CD14-positive monocyte (primary cell): Measurements from ENCODE around the gene TRAPPC2. TPM values are rescaled to one million over a fixed set of nuclear protein-coding genes. Genes with fewer than 3 reads are reported as not detected.

Source experiments
- DNase-seq, 3 donors: peaks; one replicate each; pipeline ENCODE4 v3.0.0-alpha.2; 2011 to 2022
- H2AFZ ChIP-seq: 2 replicates; pipeline ENCODE4 v1.6.0; 2012; ENCODE audit warnings: mild to moderate bottlenecking, low read depth, low read length, inconsistent platforms; ENCODE audit not compliant: insufficient read depth, poor library complexity, severe bottlenecking
- H3K27ac ChIP-seq, 2 donors: 1 replicate in 1 of 2; 2 replicates in 1 of 2; pipeline ENCODE4 v1.5.1; 2012 to 2013; ENCODE audit warnings: low read length in 2 of 2, control low read depth in 1 of 2, inconsistent platforms in 1 of 2, low read depth in 1 of 2, mild to moderate bottlenecking in 1 of 2
- H3K27me3 ChIP-seq, 2 donors: one replicate each; pipeline versions ENCODE4 v1.6.0 to v1.6.1; 2011 to 2013; ENCODE audit warnings: low read length in 2 of 2; ENCODE audit not compliant: control insufficient read depth in 2 of 2, insufficient read depth in 2 of 2
- H3K36me3 ChIP-seq, 2 donors: replicated peaks in 1 of 2; 1 replicate in 1 of 2; 2 replicates in 1 of 2; pipeline versions ENCODE4 v1.5.1 to v1.6.1; 2012 to 2013; ENCODE audit warnings: low read length in 2 of 2, control low read depth in 1 of 2, inconsistent platforms in 1 of 2, mild to moderate bottlenecking in 1 of 2; ENCODE audit not compliant: insufficient read depth in 2 of 2, control insufficient read depth in 1 of 2
- H3K4me1 ChIP-seq, 2 donors: 1 replicate in 1 of 2; 2 replicates in 1 of 2; pipeline versions ENCODE4 v1.5.1 to v1.6.1; 2012 to 2013; ENCODE audit warnings: low read length in 2 of 2, control low read depth in 1 of 2, inconsistent platforms in 1 of 2, mild to moderate bottlenecking in 1 of 2, moderate library complexity in 1 of 2; ENCODE audit not compliant: insufficient read depth in 2 of 2, control insufficient read depth in 1 of 2
- H3K4me2 ChIP-seq: replicated peaks from 2 replicates; pipeline ENCODE3; 2012; ENCODE audit warnings: low read length, moderate library complexity, mild to moderate bottlenecking; ENCODE audit not compliant: poor library complexity, severe bottlenecking; ENCODE audit errors: extremely low read depth
- H3K4me3 ChIP-seq, 3 experiments: fragments of 200-600 bp in 1 of 3; sonication (generic) in 1 of 3; replicated peaks in 1 of 3; 1 replicate in 2 of 3; 2 replicates in 1 of 3; pipeline ENCODE4 v1.5.1; 2011 to 2013; ENCODE audit warnings: low read length in 3 of 3, mild to moderate bottlenecking in 3 of 3, control low read depth in 2 of 3, low read depth in 2 of 3, inconsistent platforms in 1 of 3, moderate library complexity in 1 of 3
- H3K79me2 ChIP-seq: 2 replicates; pipeline ENCODE4 v1.6.0; 2012; ENCODE audit warnings: mild to moderate bottlenecking, control low read depth, inconsistent platforms, low read length, moderate library complexity; ENCODE audit not compliant: insufficient read depth
- H3K9ac ChIP-seq: 2 replicates; pipeline ENCODE4 v1.6.0; 2017; ENCODE audit warnings: low read length, mild to moderate bottlenecking; ENCODE audit not compliant: insufficient read depth, poor library complexity, severe bottlenecking
- H3K9me3 ChIP-seq, 2 donors: replicated peaks in 1 of 2; 1 replicate in 1 of 2; 2 replicates in 1 of 2; pipeline versions ENCODE4 v1.5.1 to v1.6.1; 2012 to 2013; ENCODE audit warnings: low read length in 2 of 2, control low read depth in 1 of 2; ENCODE audit not compliant: control insufficient read depth in 1 of 2, insufficient read depth in 1 of 2
- H4K20me1 ChIP-seq: 2 replicates; pipeline ENCODE4 v1.6.0; 2012; ENCODE audit warnings: mild to moderate bottlenecking, low read length, control low read depth, moderate library complexity; ENCODE audit not compliant: insufficient read depth
- H3K27ac Mint-ChIP-seq, 7 donors: one replicate each; pipeline ENCODE4 v1.8.0; 2020; ENCODE audit warnings: mild to moderate bottlenecking in 7 of 7, mixed read lengths in 7 of 7, moderate library complexity in 6 of 7, inconsistent platforms in 2 of 7
- H3K27me3 Mint-ChIP-seq, 3 donors: one replicate each; pipeline ENCODE4 v1.8.0; 2021 to 2022; ENCODE audit warnings: low read depth in 3 of 3, mild to moderate bottlenecking in 3 of 3, mixed read lengths in 3 of 3, moderate library complexity in 3 of 3, inconsistent platforms in 1 of 3
- H3K36me3 Mint-ChIP-seq, 2 donors: one replicate each; pipeline ENCODE4 v1.8.0; 2020; ENCODE audit warnings: mixed read lengths in 2 of 2, inconsistent platforms in 1 of 2, mild to moderate bottlenecking in 1 of 2
- H3K4me1 Mint-ChIP-seq: one replicate; pipeline ENCODE4 v1.8.0; 2020; ENCODE audit warnings: mild to moderate bottlenecking, mixed read lengths
- H3K4me3 Mint-ChIP-seq, 2 donors: one replicate each; pipeline ENCODE4 v1.8.0; 2020; ENCODE audit warnings: mild to moderate bottlenecking in 2 of 2, mixed read lengths in 2 of 2, moderate library complexity in 1 of 2
- H3K9me3 Mint-ChIP-seq, 7 donors: one replicate each; pipeline ENCODE4 v1.8.0; 2020 to 2022; ENCODE audit warnings: mixed read lengths in 7 of 7, mild to moderate bottlenecking in 6 of 7, moderate library complexity in 6 of 7, inconsistent platforms in 2 of 7
- WGBS: methylation state at CpG from one replicate; pipeline ENCODE4 v1.1.5; 2013; ENCODE audit warnings: missing lambda C conversion rate; ENCODE audit not compliant: insufficient coverage; 5-methylcytosine and 5-hydroxymethylcytosine counted together
- intact Hi-C, 2 donors: fragments of 100-400 bp; cut with micrococcal nuclease; formaldehyde crosslinking; loops; one replicate each; pipeline versions ENCODE4 v1.15.0 to v1.15.1; 2023
- polyA plus RNA-seq, 3 donors: library from polyadenylated mRNA; depleted of rRNA in 1 of 3; unstranded in 2 of 3; stranded (reverse) in 1 of 3; fragments of 300-500 nt in 2 of 3; fragments of >200 nt in 1 of 3; fragmentation: Illumina TruSeq in 2 of 3; gene quantifications; 1 replicate in 2 of 3; 2 replicates in 1 of 3; pipeline ENCODE4 v1.2.3, GENCODE V29; 2012 to 2021
- TF ChIP-seq, protein P1 (sequence below): fragments of 200-600 bp; IDR thresholded peaks from one replicate; pipeline ENCODE4 v1.8.0; 2022; ENCODE audit warnings: antibody characterized with exemption, mild to moderate bottlenecking

Gene TRAPPC2
- polyA plus RNA-seq, 3 donors: 10.6 to 18.3 (median 12.2) TPM

DNA sequence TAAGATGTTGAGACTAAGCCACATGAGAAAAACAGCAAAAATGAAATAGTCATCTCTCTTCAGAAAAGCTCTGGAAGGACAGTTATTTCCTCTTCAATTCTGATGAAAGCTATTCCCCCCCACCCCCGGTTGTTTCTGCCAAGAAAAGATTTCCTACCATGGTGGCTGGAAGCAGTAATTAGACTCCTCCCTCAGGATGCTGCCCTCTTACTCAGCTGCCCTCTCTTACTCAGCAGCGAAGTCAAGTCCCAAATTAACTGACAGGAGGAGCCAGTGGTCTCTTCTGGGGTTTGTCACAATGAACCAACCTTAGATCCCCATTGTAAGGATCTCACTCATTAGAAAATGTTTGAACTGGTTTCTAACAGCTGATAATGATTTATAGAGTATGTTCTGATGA is 44.5 kb upstream of the TRAPPC2 start:
- H3K9me3 Mint-ChIP-seq: peaks cover 0 to 3% (median 0%) of the 10 kb centered on the region in 7 donors
- H3K79me2 ChIP-seq: no peaks in the 10 kb centered on the region
- WGBS: 0% methylated on average over 1 of the region's 2 CpGs
- H3K4me1 Mint-ChIP-seq: peaks cover 9% of the 10 kb centered on the region
- no peak overlapping the region for H3K4me2 ChIP-seq
- no peak overlapping the region for H3K27ac ChIP-seq
- H2AFZ ChIP-seq: no peak overlapping the region
- peaks cover 12 to 14% of the 10 kb centered on the region in 2 donors for H3K36me3 Mint-ChIP-seq
- no peaks in the 10 kb centered on the region for H3K27me3 ChIP-seq
- H3K9me3 ChIP-seq: no peaks in the 10 kb centered on the region
- intact Hi-C loops: no loop called here
- H3K36me3 ChIP-seq: peaks cover 7 to 9% of the 10 kb centered on the region in 2 donors
- H3K4me3 Mint-ChIP-seq: no peak overlapping the region
- H3K27ac Mint-ChIP-seq: peak overlapping the region in 1 of 7 donors; percentile 47
- no peak overlapping the region for H3K9ac ChIP-seq
- no peaks in the 10 kb centered on the region for H4K20me1 ChIP-seq
- H3K27me3 Mint-ChIP-seq: peaks cover 0 to 15% (median 0%) of the 10 kb centered on the region in 3 donors
- H3K4me1 ChIP-seq: peaks cover 0 to 5% of the 10 kb centered on the region in 2 donors
- DNase-seq: no peak
- no peak overlapping the region for H3K4me3 ChIP-seq
- TF ChIP-seq, protein P1, sequence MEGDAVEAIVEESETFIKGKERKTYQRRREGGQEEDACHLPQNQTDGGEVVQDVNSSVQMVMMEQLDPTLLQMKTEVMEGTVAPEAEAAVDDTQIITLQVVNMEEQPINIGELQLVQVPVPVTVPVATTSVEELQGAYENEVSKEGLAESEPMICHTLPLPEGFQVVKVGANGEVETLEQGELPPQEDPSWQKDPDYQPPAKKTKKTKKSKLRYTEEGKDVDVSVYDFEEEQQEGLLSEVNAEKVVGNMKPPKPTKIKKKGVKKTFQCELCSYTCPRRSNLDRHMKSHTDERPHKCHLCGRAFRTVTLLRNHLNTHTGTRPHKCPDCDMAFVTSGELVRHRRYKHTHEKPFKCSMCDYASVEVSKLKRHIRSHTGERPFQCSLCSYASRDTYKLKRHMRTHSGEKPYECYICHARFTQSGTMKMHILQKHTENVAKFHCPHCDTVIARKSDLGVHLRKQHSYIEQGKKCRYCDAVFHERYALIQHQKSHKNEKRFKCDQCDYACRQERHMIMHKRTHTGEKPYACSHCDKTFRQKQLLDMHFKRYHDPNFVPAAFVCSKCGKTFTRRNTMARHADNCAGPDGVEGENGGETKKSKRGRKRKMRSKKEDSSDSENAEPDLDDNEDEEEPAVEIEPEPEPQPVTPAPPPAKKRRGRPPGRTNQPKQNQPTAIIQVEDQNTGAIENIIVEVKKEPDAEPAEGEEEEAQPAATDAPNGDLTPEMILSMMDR: no peak

DNA sequence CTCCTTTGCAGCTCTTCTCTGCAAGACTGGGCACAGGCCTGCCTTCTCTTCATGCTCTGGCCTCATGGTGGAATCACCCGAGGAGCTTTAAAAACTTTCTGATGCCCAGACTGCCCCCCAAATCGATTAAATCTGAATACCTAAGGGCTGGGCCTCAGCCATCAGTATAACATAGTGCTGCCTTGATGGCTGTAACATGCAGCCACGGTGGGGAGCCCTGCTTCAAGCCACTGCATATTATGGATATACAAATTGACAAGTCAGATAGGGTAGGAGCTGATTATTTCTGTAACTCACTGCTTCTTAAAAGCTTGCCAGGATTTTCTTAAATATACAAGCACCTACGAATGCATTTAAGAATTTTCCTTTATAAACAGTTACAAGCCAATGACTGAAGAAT is 42.0 kb upstream of the TRAPPC2 start:
- Mint-ChIP-seq H3K27me3 (peaks cover 0 to 16% (median 0%) of the 10 kb centered on the region in 3 donors), H3K4me3 (no peak overlapping the region), H3K9me3 (no peaks in the 10 kb centered on the region), H3K27ac (no peak overlapping the region), H3K36me3 (peaks cover 13 to 18% of the 10 kb centered on the region in 2 donors), H3K4me1 (peaks cover 9% of the 10 kb centered on the region)
- no peaks in the 10 kb centered on the region for H3K9me3 ChIP-seq
- peaks cover 7 to 9% of the 10 kb centered on the region in 2 donors for H3K36me3 ChIP-seq
- DNase-seq: no peak
- no peak overlapping the region for H3K27ac ChIP-seq
- H3K27me3 ChIP-seq: peaks cover 0 to 2% of the 10 kb centered on the region in 2 donors
- H3K4me3 ChIP-seq: no peak overlapping the region
- intact Hi-C loops: no loop called here
- peaks cover 0 to 5% of the 10 kb centered on the region in 2 donors for H3K4me1 ChIP-seq
- no peak overlapping the region for H3K9ac ChIP-seq
- no peaks in the 10 kb centered on the region for H3K79me2 ChIP-seq
- TF ChIP-seq, protein P1: no peak
- 100% methylated on average over 1 of the region's 4 CpGs for WGBS
- H2AFZ ChIP-seq: no peak overlapping the region
- no peak overlapping the region for H3K4me2 ChIP-seq
- no peaks in the 10 kb centered on the region for H4K20me1 ChIP-seq
